ENCODE data around the gene BIRC7. TPM values are rescaled to one million over a fixed set of nuclear protein-coding genes. Genes with fewer than 3 reads are reported as not detected.

The BIRC7 gene
- total RNA-seq, 1 donor from 2014 or later = not detected

- TF ChIP-seq CTCF (IDR thresholded peaks at IDR 0.05; ENCODE audit: insufficient read depth, low read length, severe bottlenecking) = no peak
- no peaks in the 10 kb centered on the region for H3K36me3 ChIP-seq (ENCODE audit: control insufficient read depth, insufficient read depth, low read length)
- DNase-seq (ENCODE audit: low read depth) = no peak
- peaks cover 22% of the 10 kb centered on the region for H3K27me3 ChIP-seq (ENCODE audit: control insufficient read depth, insufficient read depth, low read length)
- FAIRE-seq = peak; percentile 70
- H3K4me3 ChIP-seq (ENCODE audit: low read depth, low read length) = no peak overlapping the region
Observed at GRCh38 chr20:63256954-63257353, 21.2 kb downstream of the BIRC7 start.

- Histone ChIP-seq H3K27me3 (ENCODE audit: control insufficient read depth, insufficient read depth, low read length) (peaks cover 20% of the 10 kb centered on the region), H3K36me3 (ENCODE audit: control insufficient read depth, insufficient read depth, low read length) (no peaks in the 10 kb centered on the region), H3K4me3 (ENCODE audit: low read depth, low read length) (no peak overlapping the region)
- FAIRE-seq (peak; percentile 97), DNase-seq (ENCODE audit: low read depth) (no peak)
- TF ChIP-seq CTCF (IDR thresholded peaks at IDR 0.05; ENCODE audit: insufficient read depth, low read length, severe bottlenecking) = no peak
Observed at GRCh38 chr20:63257629-63258028, 21.9 kb downstream of the BIRC7 start.

GRCh38 chr20:63258781-63259180, 23.1 kb downstream of the BIRC7 start:
- H3K36me3 ChIP-seq (ENCODE audit: control insufficient read depth, insufficient read depth, low read length) = no peaks in the 10 kb centered on the region
- H3K4me3 ChIP-seq (ENCODE audit: low read depth, low read length) = no peak overlapping the region

DNA sequence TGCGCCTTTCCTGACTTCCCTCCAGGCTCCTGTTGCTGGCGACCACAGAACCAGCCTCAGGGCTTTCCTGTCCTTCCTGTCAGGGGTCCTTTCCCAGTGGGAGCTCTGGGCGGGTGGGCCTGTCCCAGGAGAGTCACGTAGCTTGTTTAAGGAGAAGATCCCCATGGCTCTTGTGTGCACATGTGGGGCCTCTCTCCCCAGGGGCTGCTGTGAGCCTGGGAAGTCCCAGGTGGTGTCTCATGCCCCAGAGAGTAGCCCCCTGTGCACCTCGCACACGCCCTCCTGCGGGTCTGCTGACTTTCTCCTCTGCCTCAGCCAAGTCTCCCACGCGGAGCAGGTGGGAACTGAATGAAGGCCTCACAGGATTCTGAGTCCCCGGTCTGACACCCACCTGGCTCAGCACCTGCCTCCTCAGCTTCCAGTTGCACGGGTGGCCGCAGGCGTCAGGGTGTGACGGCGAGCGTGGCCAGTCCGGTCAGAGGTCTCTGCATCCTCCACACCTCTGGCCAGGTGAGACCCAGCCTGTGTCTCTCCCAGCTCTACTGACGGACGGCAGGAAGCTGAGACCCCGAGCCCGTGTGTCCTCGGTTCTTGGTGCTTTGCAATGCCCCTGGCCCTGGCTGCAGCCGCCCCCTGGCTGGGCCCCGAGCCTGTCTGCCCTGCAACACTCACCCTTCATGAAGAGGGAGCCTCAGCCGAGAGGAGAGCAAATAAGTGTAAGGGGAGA, 24.2 kb downstream of the BIRC7 start:
- no peak for TF ChIP-seq CTCF (IDR thresholded peaks at IDR 0.05; ENCODE audit: insufficient read depth, low read length, severe bottlenecking)
- no peaks in the 10 kb centered on the region for H3K36me3 ChIP-seq (ENCODE audit: control insufficient read depth, insufficient read depth, low read length)
- DNase-seq (ENCODE audit: low read depth) (no peak), FAIRE-seq (no peak)
- peaks cover 11% of the 10 kb centered on the region for H3K27me3 ChIP-seq (ENCODE audit: control insufficient read depth, insufficient read depth, low read length)
- no peak overlapping the region for H3K4me3 ChIP-seq (ENCODE audit: low read depth, low read length)

More at GRCh38 chr20:63258781-63259180, 23.1 kb downstream of the BIRC7 start:
- FAIRE-seq (no peak), DNase-seq (ENCODE audit: low read depth) (no peak)
- TF ChIP-seq CTCF (IDR thresholded peaks at IDR 0.05; ENCODE audit: insufficient read depth, low read length, severe bottlenecking) = no peak
- H3K27me3 ChIP-seq (ENCODE audit: control insufficient read depth, insufficient read depth, low read length) = peaks cover 13% of the 10 kb centered on the region

DNA sequence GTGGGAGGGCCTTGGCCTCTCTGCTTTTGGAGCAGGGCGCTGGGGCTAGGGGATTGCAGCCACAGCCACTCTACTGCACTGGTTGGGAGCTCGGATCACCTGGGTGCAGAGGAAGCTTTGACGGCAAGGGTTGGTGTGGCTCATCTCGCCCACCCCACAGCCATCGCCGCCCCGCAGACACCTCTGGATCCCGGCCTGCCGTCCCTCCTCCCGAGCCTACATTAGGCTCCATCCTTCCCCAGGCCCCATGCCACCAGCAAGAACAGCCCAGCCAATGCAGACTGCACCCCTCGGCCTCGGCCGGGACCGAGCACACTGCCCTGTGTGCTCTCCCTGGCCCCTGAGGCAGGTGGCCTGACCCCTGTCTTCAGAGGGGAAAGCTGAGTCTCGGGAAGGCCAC, 24.8 kb downstream of the BIRC7 start:
- no peak for TF ChIP-seq CTCF (IDR thresholded peaks at IDR 0.05; ENCODE audit: insufficient read depth, low read length, severe bottlenecking)
- H3K27me3 ChIP-seq (ENCODE audit: control insufficient read depth, insufficient read depth, low read length) = peaks cover 8% of the 10 kb centered on the region
- no peaks in the 10 kb centered on the region for H3K36me3 ChIP-seq (ENCODE audit: control insufficient read depth, insufficient read depth, low read length)
- no peak for DNase-seq (ENCODE audit: low read depth)
- H3K4me3 ChIP-seq (ENCODE audit: low read depth, low read length) = no peak overlapping the region
- FAIRE-seq = no peak

Data from bronchial epithelial cell (primary cell).